ENCODE results near the gene SDHAF3.

The SDHAF3 gene

DNA sequence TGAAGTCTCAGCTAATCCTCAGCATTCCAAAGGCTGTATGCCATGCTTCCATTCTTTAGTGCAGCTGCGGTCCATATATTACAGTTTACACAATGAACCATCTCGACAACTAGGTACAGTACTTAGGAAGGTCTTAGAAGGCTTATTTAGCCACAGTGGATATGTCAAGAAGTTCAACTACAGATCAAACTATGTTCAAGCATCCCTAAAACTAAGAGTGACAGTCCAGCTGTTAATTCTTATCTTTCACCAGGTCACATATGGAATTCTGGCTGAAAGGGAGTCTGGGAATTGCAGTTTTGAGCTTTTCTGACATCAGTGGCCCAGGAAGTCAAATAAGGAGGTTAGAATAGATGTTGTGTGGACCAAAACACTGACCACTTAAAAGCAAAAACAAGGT lies 106.8 kb downstream of the SDHAF3 start:
- no peak for DNase-seq

GRCh38 chr7:97226541-97226940 lies 109.0 kb downstream of the SDHAF3 start:
- DNase-seq = no peak

Measured in NCI-H774 (cell line).